HepG2 (cell line): Measurements from ENCODE around the gene BSN. TPM values are rescaled to one million over a fixed set of nuclear protein-coding genes. Genes with fewer than 3 reads are reported as not detected.

ENCODE experiments used
- ARNTL ChIP-seq: sonication (generic); formaldehyde crosslinking; IDR thresholded peaks from 2 replicates; pipeline ENCODE4 v1.4.0; 2020; ENCODE audit warnings: mild to moderate bottlenecking, missing genetic modification reagents
- GABPB1 ChIP-seq: IDR thresholded peaks from 2 replicates; pipeline ENCODE4 v1.6.1; 2016; ENCODE audit warnings: mild to moderate bottlenecking, missing genetic modification reagents, moderate library complexity, missing compliant biosample characterization
- HDAC1 ChIP-seq: sonication (generic); formaldehyde crosslinking; IDR thresholded peaks from 2 replicates; pipeline ENCODE4 v1.5.1; 2020; ENCODE audit warnings: mild to moderate bottlenecking, missing genetic modification reagents
- KMT2A ChIP-seq: sonication (generic); formaldehyde crosslinking; IDR thresholded peaks from 2 replicates; pipeline ENCODE4 v1.4.0; 2020; ENCODE audit warnings: missing genetic modification reagents
- MXD4 ChIP-seq: IDR thresholded peaks from 2 replicates; pipeline ENCODE4 v1.6.1; 2016; ENCODE audit warnings: mild to moderate bottlenecking, missing biosample characterization, missing genetic modification reagents
- NCOA2 ChIP-seq: sonication (generic); formaldehyde crosslinking; IDR thresholded peaks from 2 replicates; pipeline ENCODE4 v1.8.0; 2022; ENCODE audit warnings: inconsistent platforms
- RARA ChIP-seq: IDR thresholded peaks from 2 replicates; pipeline ENCODE4 v1.6.1; 2016; ENCODE audit warnings: missing genetic modification reagents, missing compliant biosample characterization
- RXRA ChIP-seq: sonication (generic); formaldehyde crosslinking; IDR thresholded peaks from 2 replicates; pipeline ENCODE4 v1.5.1; 2020; ENCODE audit warnings: missing genetic modification reagents
- XBP1 ChIP-seq: sonication (generic); formaldehyde crosslinking; IDR thresholded peaks from 2 replicates; pipeline ENCODE4 v1.5.0; 2020; ENCODE audit warnings: missing genetic modification reagents
- ZNF430 ChIP-seq: sonication (generic); formaldehyde crosslinking; IDR thresholded peaks from 2 replicates; pipeline ENCODE4 v1.9.0; 2021; ENCODE audit warnings: mild to moderate bottlenecking, missing genetic modification reagents
- ZSCAN12 ChIP-seq: sonication (generic); formaldehyde crosslinking; IDR thresholded peaks from 2 replicates; pipeline ENCODE4 v1.9.0; 2021; ENCODE audit warnings: mild to moderate bottlenecking, missing genetic modification reagents
- polyA plus RNA-seq, 8 experiments: library from polyadenylated mRNA; depleted of rRNA in 3 of 8; stranded (reverse) in 7 of 8; unstranded in 1 of 8; fragments of >200 nt; fragmentation: Illumina TruSeq in 4 of 8; extraction: Trizol in 4 of 8; gene quantifications; 2 replicates each; pipeline versions ENCODE4 v1.2.1 to v1.2.3, GENCODE V29; 2011 to 2016; ENCODE audit warnings: low read depth in 4 of 8, missing spikeins in 1 of 8, mixed read lengths in 1 of 8; ENCODE audit not compliant: insufficient read depth in 1 of 8
- total RNA-seq, 5 experiments: library from RNA; depleted of rRNA; stranded (reverse); fragments of >200 nt; fragmentation: Illumina TruSeq; extraction: Trizol; gene quantifications; 2 replicates each; pipeline ENCODE4 v1.2.3, GENCODE V29; 2016; ENCODE audit warnings: low read depth in 1 of 5
- TF ChIP-seq, protein P1 (sequence below): sonication (generic); formaldehyde crosslinking; IDR thresholded peaks from 2 replicates; pipeline ENCODE4 v1.4.0; 2020; ENCODE audit warnings: missing genetic modification reagents, borderline replicate concordance
- TF ChIP-seq, protein P2 (sequence below): sonication (generic); formaldehyde crosslinking; IDR thresholded peaks from 2 replicates; pipeline ENCODE4 v1.9.0; 2022; ENCODE audit warnings: low read depth, missing genetic modification reagents
- TF ChIP-seq, protein P3 (sequence below): sonication (generic); formaldehyde crosslinking; IDR thresholded peaks from 2 replicates; pipeline ENCODE4 v1.5.0; 2020; ENCODE audit warnings: missing genetic modification reagents
- TF ChIP-seq, protein P4 (sequence below), 2 experiments: IDR thresholded peaks; 2 replicates each; pipeline ENCODE4 v1.6.1; 2011 to 2012; ENCODE audit warnings: low read length in 2 of 2, borderline replicate concordance in 1 of 2, low read depth in 1 of 2, mild to moderate bottlenecking in 1 of 2, moderate library complexity in 1 of 2
- TF ChIP-seq, protein P5 (sequence below): IDR thresholded peaks from 2 replicates; pipeline ENCODE4 v1.6.1; 2012; ENCODE audit warnings: inconsistent platforms
- TF ChIP-seq, protein P6 (sequence below): sonication (generic); formaldehyde crosslinking; IDR thresholded peaks from 2 replicates; pipeline ENCODE4 v1.5.0; 2020; ENCODE audit warnings: missing genetic modification reagents, mild to moderate bottlenecking, borderline replicate concordance

Gene BSN
- total and polyA plus RNA-seq, 2 of the 13 experiments (the other 11 are each of a cell fraction or from before 2014, with no cell fraction given) = 0.42 to 0.86 TPM

DNA sequence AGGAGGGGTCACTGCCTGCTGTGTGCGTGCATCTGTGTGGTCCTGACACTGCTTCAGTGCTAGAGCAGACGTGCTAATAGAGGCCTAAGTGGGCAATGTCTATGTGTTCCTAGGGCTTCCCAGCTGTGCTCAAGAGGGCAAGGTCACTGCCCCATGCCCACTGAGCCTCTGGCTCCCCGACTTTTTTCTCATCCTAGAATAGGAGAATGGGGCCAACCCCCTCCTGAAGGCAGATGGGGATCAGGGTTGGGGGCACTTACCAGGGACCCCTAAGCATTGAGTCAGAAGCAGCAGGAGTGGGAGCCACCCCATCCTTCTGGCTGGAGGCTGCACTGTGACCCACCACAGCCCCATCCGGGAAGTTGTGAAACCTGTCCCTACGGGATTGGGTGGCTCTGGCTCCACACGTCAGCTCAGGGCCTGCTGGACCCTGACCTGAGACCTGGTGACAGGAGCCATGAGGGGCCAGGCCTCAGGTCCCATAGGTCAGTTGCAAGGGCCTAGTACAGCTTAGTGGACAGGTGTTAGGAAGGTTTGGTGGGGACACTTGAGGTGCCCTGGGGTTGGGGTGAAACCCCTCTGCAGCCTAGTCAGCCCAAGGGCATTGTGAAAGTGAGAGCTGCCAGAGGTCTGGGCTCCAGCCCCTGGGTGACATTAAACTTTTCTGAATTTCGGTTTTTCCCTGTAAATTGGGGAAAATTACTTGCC lies 134.2 kb downstream of the BSN start (continued):
- TF ChIP-seq, protein P1, sequence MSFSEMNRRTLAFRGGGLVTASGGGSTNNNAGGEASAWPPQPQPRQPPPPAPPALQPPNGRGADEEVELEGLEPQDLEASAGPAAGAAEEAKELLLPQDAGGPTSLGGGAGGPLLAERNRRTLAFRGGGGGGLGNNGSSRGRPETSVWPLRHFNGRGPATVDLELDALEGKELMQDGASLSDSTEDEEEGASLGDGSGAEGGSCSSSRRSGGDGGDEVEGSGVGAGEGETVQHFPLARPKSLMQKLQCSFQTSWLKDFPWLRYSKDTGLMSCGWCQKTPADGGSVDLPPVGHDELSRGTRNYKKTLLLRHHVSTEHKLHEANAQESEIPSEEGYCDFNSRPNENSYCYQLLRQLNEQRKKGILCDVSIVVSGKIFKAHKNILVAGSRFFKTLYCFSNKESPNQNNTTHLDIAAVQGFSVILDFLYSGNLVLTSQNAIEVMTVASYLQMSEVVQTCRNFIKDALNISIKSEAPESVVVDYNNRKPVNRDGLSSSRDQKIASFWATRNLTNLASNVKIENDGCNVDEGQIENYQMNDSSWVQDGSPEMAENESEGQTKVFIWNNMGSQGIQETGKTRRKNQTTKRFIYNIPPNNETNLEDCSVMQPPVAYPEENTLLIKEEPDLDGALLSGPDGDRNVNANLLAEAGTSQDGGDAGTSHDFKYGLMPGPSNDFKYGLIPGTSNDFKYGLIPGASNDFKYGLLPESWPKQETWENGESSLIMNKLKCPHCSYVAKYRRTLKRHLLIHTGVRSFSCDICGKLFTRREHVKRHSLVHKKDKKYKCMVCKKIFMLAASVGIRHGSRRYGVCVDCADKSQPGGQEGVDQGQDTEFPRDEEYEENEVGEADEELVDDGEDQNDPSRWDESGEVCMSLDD (CRISPR knock-in tag) = peak; percentile 76; the same call in 1 of the 2 replicates
- TF ChIP-seq NCOA2 (CRISPR knock-in tag) (peak; percentile 59), HDAC1 (CRISPR knock-in tag) (peak; percentile 28; the same call in 1 of the 2 replicates), ARNTL (CRISPR knock-in tag) (0 out of 2 replicates have a peak, but pooled peaks have one; percentile 31), GABPB1 (CRISPR knock-in tag) (peak; percentile 70), XBP1 (CRISPR knock-in tag) (peak; percentile 77; the same call in 1 of the 2 replicates), RARA (CRISPR knock-in tag) (peak; percentile 71), RXRA (CRISPR knock-in tag) (peak; percentile 72), MXD4 (peak; percentile 79; the same call in 1 of the 2 replicates), ZNF430 (CRISPR knock-in tag) (0 out of 2 replicates have a peak, but pooled peaks have one; percentile 65), ZSCAN12 (0 out of 2 replicates have a peak, but pooled peaks have one; percentile 40), KMT2A (CRISPR knock-in tag) (0 out of 2 replicates have a peak, but pooled peaks have one; percentile 23)
- TF ChIP-seq, protein P2, sequence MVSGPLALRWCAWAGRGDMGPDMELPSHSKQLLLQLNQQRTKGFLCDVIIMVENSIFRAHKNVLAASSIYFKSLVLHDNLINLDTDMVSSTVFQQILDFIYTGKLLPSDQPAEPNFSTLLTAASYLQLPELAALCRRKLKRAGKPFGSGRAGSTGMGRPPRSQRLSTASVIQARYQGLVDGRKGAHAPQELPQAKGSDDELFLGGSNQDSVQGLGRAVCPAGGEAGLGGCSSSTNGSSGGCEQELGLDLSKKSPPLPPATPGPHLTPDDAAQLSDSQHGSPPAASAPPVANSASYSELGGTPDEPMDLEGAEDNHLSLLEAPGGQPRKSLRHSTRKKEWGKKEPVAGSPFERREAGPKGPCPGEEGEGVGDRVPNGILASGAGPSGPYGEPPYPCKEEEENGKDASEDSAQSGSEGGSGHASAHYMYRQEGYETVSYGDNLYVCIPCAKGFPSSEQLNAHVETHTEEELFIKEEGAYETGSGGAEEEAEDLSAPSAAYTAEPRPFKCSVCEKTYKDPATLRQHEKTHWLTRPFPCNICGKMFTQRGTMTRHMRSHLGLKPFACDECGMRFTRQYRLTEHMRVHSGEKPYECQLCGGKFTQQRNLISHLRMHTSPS = peak; percentile 51; the same call in 1 of the 2 replicates
- TF ChIP-seq, protein P3, sequence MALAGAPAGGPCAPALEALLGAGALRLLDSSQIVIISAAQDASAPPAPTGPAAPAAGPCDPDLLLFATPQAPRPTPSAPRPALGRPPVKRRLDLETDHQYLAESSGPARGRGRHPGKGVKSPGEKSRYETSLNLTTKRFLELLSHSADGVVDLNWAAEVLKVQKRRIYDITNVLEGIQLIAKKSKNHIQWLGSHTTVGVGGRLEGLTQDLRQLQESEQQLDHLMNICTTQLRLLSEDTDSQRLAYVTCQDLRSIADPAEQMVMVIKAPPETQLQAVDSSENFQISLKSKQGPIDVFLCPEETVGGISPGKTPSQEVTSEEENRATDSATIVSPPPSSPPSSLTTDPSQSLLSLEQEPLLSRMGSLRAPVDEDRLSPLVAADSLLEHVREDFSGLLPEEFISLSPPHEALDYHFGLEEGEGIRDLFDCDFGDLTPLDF (CRISPR knock-in tag) = 0 out of 2 replicates have a peak, but pooled peaks have one; percentile 9
- TF ChIP-seq, protein P4, sequence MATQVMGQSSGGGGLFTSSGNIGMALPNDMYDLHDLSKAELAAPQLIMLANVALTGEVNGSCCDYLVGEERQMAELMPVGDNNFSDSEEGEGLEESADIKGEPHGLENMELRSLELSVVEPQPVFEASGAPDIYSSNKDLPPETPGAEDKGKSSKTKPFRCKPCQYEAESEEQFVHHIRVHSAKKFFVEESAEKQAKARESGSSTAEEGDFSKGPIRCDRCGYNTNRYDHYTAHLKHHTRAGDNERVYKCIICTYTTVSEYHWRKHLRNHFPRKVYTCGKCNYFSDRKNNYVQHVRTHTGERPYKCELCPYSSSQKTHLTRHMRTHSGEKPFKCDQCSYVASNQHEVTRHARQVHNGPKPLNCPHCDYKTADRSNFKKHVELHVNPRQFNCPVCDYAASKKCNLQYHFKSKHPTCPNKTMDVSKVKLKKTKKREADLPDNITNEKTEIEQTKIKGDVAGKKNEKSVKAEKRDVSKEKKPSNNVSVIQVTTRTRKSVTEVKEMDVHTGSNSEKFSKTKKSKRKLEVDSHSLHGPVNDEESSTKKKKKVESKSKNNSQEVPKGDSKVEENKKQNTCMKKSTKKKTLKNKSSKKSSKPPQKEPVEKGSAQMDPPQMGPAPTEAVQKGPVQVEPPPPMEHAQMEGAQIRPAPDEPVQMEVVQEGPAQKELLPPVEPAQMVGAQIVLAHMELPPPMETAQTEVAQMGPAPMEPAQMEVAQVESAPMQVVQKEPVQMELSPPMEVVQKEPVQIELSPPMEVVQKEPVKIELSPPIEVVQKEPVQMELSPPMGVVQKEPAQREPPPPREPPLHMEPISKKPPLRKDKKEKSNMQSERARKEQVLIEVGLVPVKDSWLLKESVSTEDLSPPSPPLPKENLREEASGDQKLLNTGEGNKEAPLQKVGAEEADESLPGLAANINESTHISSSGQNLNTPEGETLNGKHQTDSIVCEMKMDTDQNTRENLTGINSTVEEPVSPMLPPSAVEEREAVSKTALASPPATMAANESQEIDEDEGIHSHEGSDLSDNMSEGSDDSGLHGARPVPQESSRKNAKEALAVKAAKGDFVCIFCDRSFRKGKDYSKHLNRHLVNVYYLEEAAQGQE (IDR thresholded peaks at IDR 0.05; ENCODE audit: borderline replicate concordance in 1 of 2, low read depth in 1 of 2, low read length in 2 of 2) = peak in 1 of 2 experiments; percentile 27; a peak in 1 of 4 replicates
- TF ChIP-seq, protein P5, sequence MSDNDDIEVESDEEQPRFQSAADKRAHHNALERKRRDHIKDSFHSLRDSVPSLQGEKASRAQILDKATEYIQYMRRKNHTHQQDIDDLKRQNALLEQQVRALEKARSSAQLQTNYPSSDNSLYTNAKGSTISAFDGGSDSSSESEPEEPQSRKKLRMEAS = peak; percentile 80
- TF ChIP-seq, protein P6, sequence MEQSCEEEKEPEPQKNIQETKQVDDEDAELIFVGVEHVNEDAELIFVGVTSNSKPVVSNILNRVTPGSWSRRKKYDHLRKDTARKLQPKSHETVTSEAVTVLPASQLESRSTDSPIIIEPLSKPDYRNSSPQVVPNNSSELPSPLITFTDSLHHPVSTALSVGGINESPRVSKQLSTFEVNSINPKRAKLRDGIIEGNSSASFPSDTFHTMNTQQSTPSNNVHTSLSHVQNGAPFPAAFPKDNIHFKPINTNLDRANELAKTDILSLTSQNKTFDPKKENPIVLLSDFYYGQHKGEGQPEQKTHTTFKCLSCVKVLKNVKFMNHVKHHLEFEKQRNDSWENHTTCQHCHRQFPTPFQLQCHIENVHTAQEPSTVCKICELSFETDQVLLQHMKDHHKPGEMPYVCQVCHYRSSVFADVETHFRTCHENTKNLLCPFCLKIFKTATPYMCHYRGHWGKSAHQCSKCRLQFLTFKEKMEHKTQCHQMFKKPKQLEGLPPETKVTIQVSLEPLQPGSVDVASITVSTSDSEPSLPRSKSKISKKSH (CRISPR knock-in tag) = 0 out of 2 replicates have a peak, but pooled peaks have one; percentile 21
